HG03025 (cell line): ENCODE results near the gene ADM.

Experiments used
- ATAC-seq: cut with Tn5 transposase; IDR thresholded peaks from one replicate; pipeline ENCODE4 v1.9.1; 2021; ENCODE audit warnings: mild to moderate bottlenecking, moderate library complexity; ENCODE audit not compliant: unreplicated experiment, low FRiP score

ADM gene

GRCh38 chr11:10308201-10308954 is 3.5 kb downstream of the ADM start:
- no peak for ATAC-seq

- no peak for ATAC-seq
Measured at GRCh38 chr11:10309163-10310093, 4.6 kb downstream of the ADM start.

GRCh38 chr11:10310301-10310841 is 5.5 kb downstream of the ADM start:
- peak; percentile 30 for ATAC-seq

GRCh38 chr11:10311802-10312201 is 6.9 kb downstream of the ADM start:
- ATAC-seq: no peak

- peak; percentile 64 for ATAC-seq
Measured at GRCh38 chr11:10314199-10315072, 9.6 kb downstream of the ADM start.

- no peak for ATAC-seq
Measured at GRCh38 chr11:10315083-10315482, 10.2 kb downstream of the ADM start.

- ATAC-seq: no peak
Measured at GRCh38 chr11:10317151-10317755, 12.4 kb downstream of the ADM start.

- no peak for ATAC-seq
Measured at GRCh38 chr11:10317776-10318526, 13.1 kb downstream of the ADM start.

- no peak for ATAC-seq
Measured at GRCh38 chr11:10318527-10318802, 13.6 kb downstream of the ADM start.

GRCh38 chr11:10319702-10320558 is 15.1 kb downstream of the ADM start:
- no peak for ATAC-seq

GRCh38 chr11:10320736-10321465 is 16.0 kb downstream of the ADM start:
- ATAC-seq: no peak

- ATAC-seq: no peak
Measured at GRCh38 chr11:10322401-10322800, 17.5 kb downstream of the ADM start.

- ATAC-seq: no peak
Measured at GRCh38 chr11:10322830-10323792, 18.2 kb downstream of the ADM start.

- no peak for ATAC-seq
Measured at GRCh38 chr11:10323793-10324170, 18.9 kb downstream of the ADM start.

- no peak for ATAC-seq
Measured at GRCh38 chr11:10324474-10324873, 19.6 kb downstream of the ADM start.

GRCh38 chr11:10325277-10326011 is 20.6 kb downstream of the ADM start:
- no peak for ATAC-seq
